Left ventricle myocardium inferior (tissue), 1 donor: ENCODE measurements around the gene ATP11A. TPM values are rescaled to one million over a fixed set of nuclear protein-coding genes. Genes with fewer than 3 reads are reported as not detected.

Experiments
- DNase-seq: peaks from one replicate; pipeline ENCODE4 v3.0.0-alpha.2; 2020
- H3K27ac ChIP-seq: fragments of 200-600 bp; replicated peaks from 2 replicates; pipeline ENCODE4 v1.8.0; 2021
- H3K27me3 ChIP-seq: fragments of 200-600 bp; 2 replicates; pipeline ENCODE4 v1.8.0; 2021; ENCODE audit warnings: low read depth
- H3K36me3 ChIP-seq: fragments of 200-600 bp; 2 replicates; pipeline ENCODE4 v1.8.0; 2021
- H3K4me1 ChIP-seq: fragments of 200-600 bp; 2 replicates; pipeline ENCODE4 v1.8.0; 2021
- H3K4me3 ChIP-seq: fragments of 200-600 bp; 2 replicates; pipeline ENCODE4 v1.8.0; 2021; ENCODE audit warnings: mild to moderate bottlenecking, moderate library complexity
- H3K9me3 ChIP-seq: fragments of 200-600 bp; replicated peaks from 2 replicates; pipeline ENCODE4 v1.8.0; 2021
- CTCF ChIP-seq: fragments of 200-600 bp; IDR thresholded peaks from 2 replicates; pipeline ENCODE4 v1.8.0; 2021; ENCODE audit warnings: antibody characterized with exemption, mild to moderate bottlenecking, borderline replicate concordance
- intact Hi-C: fragments of 100-400 bp; cut with micrococcal nuclease; formaldehyde crosslinking; loops from one replicate; pipeline ENCODE4 v1.11.0; 2022
- total RNA-seq: library from RNA; stranded (reverse); fragmentation: NEBNext Ultra II Directional; extraction: Animal tissue kit (Norgen Biotek cat#: 25700); gene quantifications from one replicate; pipeline ENCODE4 v1.2.1, GENCODE V29; 2021
- donor health status: DM: no; HTN: yes; CAD: no; lungs with severe emphysema.

The ATP11A gene
- total RNA-seq, 1 donor from 2014 or later = 106 TPM

- intact Hi-C loops = no loop called here
- no peak for TF ChIP-seq CTCF
- Histone ChIP-seq H3K27me3 (no peaks in the 10 kb centered on the region), H3K27ac (no peak overlapping the region), H3K36me3 (no peaks in the 10 kb centered on the region), H3K4me1 (no peaks in the 10 kb centered on the region), H3K4me3 (no peak overlapping the region), H3K9me3 (no peaks in the 10 kb centered on the region)
- no peak for DNase-seq
Measured at GRCh38 chr13:112661291-112661690, 28.5 kb upstream of the ATP11A start.

GRCh38 chr13:112664501-112665203 is 25.2 kb upstream of the ATP11A start:
- intact Hi-C loops = no loop called here
- DNase-seq = no peak

GRCh38 chr13:112668924-112669323 is 20.9 kb upstream of the ATP11A start:
- intact Hi-C loops = no loop called here
- DNase-seq = no peak
- H3K27me3 ChIP-seq = peaks cover 8% of the 10 kb centered on the region
- H3K9me3 ChIP-seq = no peaks in the 10 kb centered on the region
- TF ChIP-seq CTCF = no peak
- H3K36me3 ChIP-seq = no peaks in the 10 kb centered on the region
- no peaks in the 10 kb centered on the region for H3K4me1 ChIP-seq
- no peak overlapping the region for H3K4me3 ChIP-seq
- no peak overlapping the region for H3K27ac ChIP-seq

More at GRCh38 chr13:112664501-112665203, 25.2 kb upstream of the ATP11A start:
- no peak for TF ChIP-seq CTCF
- no peaks in the 10 kb centered on the region for H3K36me3 ChIP-seq
- H3K9me3 ChIP-seq = no peaks in the 10 kb centered on the region
- peaks cover 4% of the 10 kb centered on the region for H3K27me3 ChIP-seq
- H3K4me3 ChIP-seq = no peak overlapping the region
- H3K27ac ChIP-seq = no peak overlapping the region
- H3K4me1 ChIP-seq = no peaks in the 10 kb centered on the region

- DNase-seq = no peak
- TF ChIP-seq CTCF = no peak
- no peak overlapping the region for H3K4me3 ChIP-seq
- peaks cover 8% of the 10 kb centered on the region for H3K27me3 ChIP-seq
- no peak overlapping the region for H3K27ac ChIP-seq
- intact Hi-C loops = no loop called here
- H3K36me3 ChIP-seq = no peaks in the 10 kb centered on the region
- no peaks in the 10 kb centered on the region for H3K4me1 ChIP-seq
- H3K9me3 ChIP-seq = no peaks in the 10 kb centered on the region
Measured at GRCh38 chr13:112669881-112670499, 19.8 kb upstream of the ATP11A start.

GRCh38 chr13:112670864-112671263 is 19.0 kb upstream of the ATP11A start:
- Histone ChIP-seq H3K27me3 (peaks cover 8% of the 10 kb centered on the region), H3K27ac (no peak overlapping the region), H3K4me1 (no peaks in the 10 kb centered on the region), H3K4me3 (no peak overlapping the region), H3K9me3 (no peaks in the 10 kb centered on the region), H3K36me3 (no peaks in the 10 kb centered on the region)
- intact Hi-C loops = no loop called here
- no peak for TF ChIP-seq CTCF
- no peak for DNase-seq
